Neuronal stem cell (in vitro differentiated cells): Measurements from ENCODE around the gene PPARGC1A.

Source experiments
- DNase-seq: peaks from one replicate; pipeline ENCODE4 v3.0.0-alpha.2; 2013; ENCODE audit warnings: low spot score
- H2AFZ ChIP-seq: one replicate; pipeline ENCODE4 v1.6.1; 2013; ENCODE audit warnings: mild to moderate bottlenecking, low read length, inconsistent platforms
- H2AK5ac ChIP-seq: 2 replicates; pipeline ENCODE4 v1.6.1; 2013; ENCODE audit warnings: low read depth, mild to moderate bottlenecking, inconsistent platforms, low read length, moderate library complexity, mixed read lengths
- H2BK120ac ChIP-seq: 2 replicates; pipeline ENCODE4 v1.6.1; 2013; ENCODE audit warnings: low read depth, mild to moderate bottlenecking, inconsistent platforms, low read length, moderate library complexity, mixed read lengths
- H2BK12ac ChIP-seq: one replicate; pipeline ENCODE4 v1.6.1; 2013; ENCODE audit warnings: low read length, inconsistent platforms
- H2BK15ac ChIP-seq: 2 replicates; pipeline ENCODE4 v1.6.1; 2013; ENCODE audit warnings: mild to moderate bottlenecking, low read length, inconsistent platforms, mixed read lengths
- H2BK5ac ChIP-seq: one replicate; pipeline ENCODE4 v1.6.1; 2013; ENCODE audit warnings: inconsistent platforms, mild to moderate bottlenecking, low read length, moderate library complexity
- H3K14ac ChIP-seq: one replicate; pipeline ENCODE4 v1.6.1; 2013; ENCODE audit warnings: low read length, inconsistent platforms
- H3K18ac ChIP-seq: 2 replicates; pipeline ENCODE4 v1.6.1; 2013; ENCODE audit warnings: low read length, inconsistent platforms
- H3K23ac ChIP-seq: 2 replicates; pipeline ENCODE4 v1.6.1; 2013; ENCODE audit warnings: low read depth, mild to moderate bottlenecking, mixed read lengths, low read length, inconsistent platforms; ENCODE audit not compliant: poor library complexity
- H3K27ac ChIP-seq: replicated peaks from 3 replicates; pipeline ENCODE4 v1.5.1; 2013; ENCODE audit warnings: low read length, inconsistent platforms
- H3K27me3 ChIP-seq, 3 experiments: 2 replicates each; pipeline ENCODE4 v1.6.1; 2013; ENCODE audit warnings: low read length in 3 of 3, mild to moderate bottlenecking in 2 of 3, inconsistent platforms in 1 of 3, low read depth in 1 of 3, mixed read lengths in 1 of 3, moderate library complexity in 1 of 3; ENCODE audit not compliant: control insufficient read depth in 3 of 3, insufficient read depth in 3 of 3
- H3K36me3 ChIP-seq, 2 donors: replicated peaks in 1 of 2; 2 replicates each; pipeline ENCODE4 v1.6.1; 2013; ENCODE audit warnings: low read length in 2 of 2; ENCODE audit not compliant: control insufficient read depth in 2 of 2, insufficient read depth in 2 of 2
- H3K4ac ChIP-seq: 2 replicates; pipeline ENCODE4 v1.6.1; 2013; ENCODE audit warnings: inconsistent platforms, mild to moderate bottlenecking, low read length, moderate library complexity
- H3K4me1 ChIP-seq, 2 donors: 1 replicate in 1 of 2; 2 replicates in 1 of 2; pipeline ENCODE4 v1.6.1; 2013; ENCODE audit warnings: low read length in 2 of 2, low read depth in 1 of 2; ENCODE audit not compliant: control insufficient read depth in 2 of 2, insufficient read depth in 1 of 2
- H3K4me2 ChIP-seq: one replicate; pipeline ENCODE4 v1.6.1; 2013; ENCODE audit warnings: mild to moderate bottlenecking, low read length, inconsistent platforms; ENCODE audit not compliant: insufficient read depth, poor library complexity, severe bottlenecking
- H3K4me3 ChIP-seq, 2 donors: 2 replicates each; pipeline ENCODE4 v1.5.1; 2013; ENCODE audit warnings: low read length in 2 of 2, mild to moderate bottlenecking in 2 of 2, inconsistent platforms in 1 of 2, moderate library complexity in 1 of 2
- H3K79me1 ChIP-seq: one replicate; pipeline ENCODE4 v1.6.1; 2013; ENCODE audit warnings: low read depth, mild to moderate bottlenecking, inconsistent platforms, low read length, moderate library complexity
- H3K9ac ChIP-seq: one replicate; pipeline ENCODE4 v1.6.1; 2013; ENCODE audit warnings: mild to moderate bottlenecking, low read depth, low read length, inconsistent platforms; ENCODE audit not compliant: poor library complexity
- H3K9me3 ChIP-seq, 2 donors: replicated peaks in 1 of 2; 2 replicates each; pipeline versions ENCODE3 to v1.6.1; 2013; ENCODE audit warnings: low read length in 2 of 2, mild to moderate bottlenecking in 2 of 2, inconsistent platforms in 1 of 2, low read depth in 1 of 2, mixed read lengths in 1 of 2, moderate library complexity in 1 of 2; ENCODE audit not compliant: control insufficient read depth in 2 of 2, insufficient read depth in 1 of 2
- H4K8ac ChIP-seq: one replicate; pipeline ENCODE4 v1.6.1; 2013; ENCODE audit warnings: low read depth, mild to moderate bottlenecking, inconsistent platforms, low read length, moderate library complexity
- H4K91ac ChIP-seq: one replicate; pipeline ENCODE4 v1.6.1; 2013; ENCODE audit warnings: low read length, low read depth, mild to moderate bottlenecking, inconsistent platforms; ENCODE audit not compliant: poor library complexity
- WGBS, 2 donors: extraction: QIAGEN DNeasy Blood & Tissue Kit; methylation state at CpG; one replicate each; pipeline ENCODE4 v1.1.7; 2013; ENCODE audit warnings: missing lambda C conversion rate in 2 of 2, mixed read lengths in 1 of 2; ENCODE audit not compliant: insufficient read length in 2 of 2, insufficient replicate concordance in 1 of 2; ENCODE audit errors: extremely low coverage in 2 of 2; 5-methylcytosine and 5-hydroxymethylcytosine counted together

Gene PPARGC1A

GRCh38 chr4:23811161-23811560 is 78.7 kb downstream of the PPARGC1A start:
- no peak overlapping the region for H3K18ac ChIP-seq
- WGBS, 2 donors = no CpG with 5 or more reads among the region's 2 CpGs

DNA sequence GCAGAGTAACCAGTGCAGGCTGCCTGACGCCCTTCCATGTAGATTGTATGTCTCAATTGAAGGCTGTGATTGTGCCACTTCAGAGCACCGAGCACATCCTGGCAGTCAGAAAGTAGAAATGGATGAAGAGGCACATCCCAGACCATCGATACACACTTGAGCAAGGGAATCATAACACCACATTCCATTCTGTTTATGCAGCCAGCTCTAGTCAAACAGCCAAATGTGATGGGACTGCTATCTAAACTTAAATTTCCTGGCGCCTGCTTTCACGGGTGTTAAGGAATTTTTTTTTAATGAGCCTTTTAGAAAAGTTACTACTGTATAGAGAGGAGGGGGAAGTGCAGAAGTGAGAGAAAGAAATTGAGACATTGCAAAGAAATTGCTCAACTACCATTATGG is 84.4 kb downstream of the PPARGC1A start:
- no peak for DNase-seq
- no peak overlapping the region for H3K27ac ChIP-seq
- peaks cover 0 to 2% of the 10 kb centered on the region in 2 donors for H3K36me3 ChIP-seq
- no peak overlapping the region for H2BK120ac ChIP-seq
- H2BK5ac ChIP-seq = no peak overlapping the region
- no peaks in the 10 kb centered on the region for H3K27me3 ChIP-seq
- no CpG with 5 or more reads among the region's 5 CpGs for WGBS, 2 donors
- no peak overlapping the region for H2BK12ac ChIP-seq
- peak overlapping the region; percentile 57 for H2AFZ ChIP-seq
- H2BK15ac ChIP-seq = no peak overlapping the region
- no peak overlapping the region for H4K91ac ChIP-seq
- H4K8ac ChIP-seq = no peak overlapping the region
- H3K14ac ChIP-seq = no peak overlapping the region
- H3K79me1 ChIP-seq = no peaks in the 10 kb centered on the region
- no peak overlapping the region for H3K4ac ChIP-seq
- no peak overlapping the region for H3K4me2 ChIP-seq
- no peaks in the 10 kb centered on the region for H3K4me1 ChIP-seq
- H3K23ac ChIP-seq = no peak overlapping the region
- no peak overlapping the region for H3K4me3 ChIP-seq
- no peak overlapping the region for H2AK5ac ChIP-seq
- H3K9ac ChIP-seq = no peak overlapping the region
- H3K18ac ChIP-seq = no peak overlapping the region
- H3K9me3 ChIP-seq = peaks cover 0 to 2% of the 10 kb centered on the region in 2 donors

More at GRCh38 chr4:23811161-23811560, 78.7 kb downstream of the PPARGC1A start:
- no peaks in the 10 kb centered on the region for H3K27me3 ChIP-seq
- no peak overlapping the region for H3K9ac ChIP-seq
- H3K4ac ChIP-seq = no peak overlapping the region
- H2BK12ac ChIP-seq = no peak overlapping the region
- H3K4me3 ChIP-seq = no peak overlapping the region
- no peak overlapping the region for H3K14ac ChIP-seq
- no peak overlapping the region for H2AFZ ChIP-seq
- H3K79me1 ChIP-seq = no peaks in the 10 kb centered on the region
- no peak overlapping the region for H3K27ac ChIP-seq
- H4K8ac ChIP-seq = no peak overlapping the region
- no peak overlapping the region for H3K23ac ChIP-seq
- H3K36me3 ChIP-seq = no peaks in the 10 kb centered on the region
- H3K4me1 ChIP-seq = peaks cover 0 to 13% of the 10 kb centered on the region in 2 donors
- peaks cover 0 to 2% of the 10 kb centered on the region in 2 donors for H3K9me3 ChIP-seq
- H2AK5ac ChIP-seq = no peak overlapping the region
- no peak overlapping the region for H2BK15ac ChIP-seq
- H2BK5ac ChIP-seq = no peak overlapping the region
- no peak overlapping the region for H3K4me2 ChIP-seq
- no peak overlapping the region for H2BK120ac ChIP-seq
- DNase-seq = no peak
- no peak overlapping the region for H4K91ac ChIP-seq

DNA sequence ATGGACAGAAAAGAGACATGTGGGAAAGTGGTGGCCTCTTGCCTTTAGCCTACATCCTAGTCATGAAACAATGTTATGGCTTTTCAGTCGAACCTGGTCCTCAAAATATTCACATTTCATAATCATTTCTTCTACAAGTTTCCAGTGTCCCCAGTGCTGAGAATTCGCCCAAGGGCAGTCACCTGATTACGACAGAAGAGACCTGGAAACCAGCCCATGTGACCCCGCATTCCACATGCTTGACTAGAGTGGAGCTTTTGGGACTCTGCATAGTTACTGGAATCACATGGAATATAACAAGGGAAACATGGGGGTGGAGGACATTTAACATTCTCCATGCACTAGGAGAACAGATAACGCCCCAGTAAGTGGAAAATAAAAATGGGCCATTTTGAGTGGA is 100.1 kb downstream of the PPARGC1A start:
- H3K4me3 ChIP-seq = no peak overlapping the region
- no peak overlapping the region for H2BK15ac ChIP-seq
- no peak overlapping the region for H2BK120ac ChIP-seq
- no peaks in the 10 kb centered on the region for H3K9me3 ChIP-seq
- DNase-seq = no peak
- no peak overlapping the region for H3K4me2 ChIP-seq
- no peak overlapping the region for H4K8ac ChIP-seq
- H3K79me1 ChIP-seq = no peaks in the 10 kb centered on the region
- WGBS, 2 donors = no CpG with 5 or more reads among the region's 5 CpGs
- no peak overlapping the region for H2BK5ac ChIP-seq
- H3K27me3 ChIP-seq = no peaks in the 10 kb centered on the region
- no peak overlapping the region for H3K4ac ChIP-seq
- no peak overlapping the region for H3K18ac ChIP-seq
- no peak overlapping the region for H4K91ac ChIP-seq
- no peak overlapping the region for H3K23ac ChIP-seq
- H2BK12ac ChIP-seq = no peak overlapping the region
- H2AK5ac ChIP-seq = no peak overlapping the region
- H3K14ac ChIP-seq = no peak overlapping the region
- no peak overlapping the region for H3K27ac ChIP-seq
- no peaks in the 10 kb centered on the region for H3K36me3 ChIP-seq
- no peak overlapping the region for H3K9ac ChIP-seq
- peak overlapping the region; percentile 55 for H2AFZ ChIP-seq
- H3K4me1 ChIP-seq = no peaks in the 10 kb centered on the region

DNA sequence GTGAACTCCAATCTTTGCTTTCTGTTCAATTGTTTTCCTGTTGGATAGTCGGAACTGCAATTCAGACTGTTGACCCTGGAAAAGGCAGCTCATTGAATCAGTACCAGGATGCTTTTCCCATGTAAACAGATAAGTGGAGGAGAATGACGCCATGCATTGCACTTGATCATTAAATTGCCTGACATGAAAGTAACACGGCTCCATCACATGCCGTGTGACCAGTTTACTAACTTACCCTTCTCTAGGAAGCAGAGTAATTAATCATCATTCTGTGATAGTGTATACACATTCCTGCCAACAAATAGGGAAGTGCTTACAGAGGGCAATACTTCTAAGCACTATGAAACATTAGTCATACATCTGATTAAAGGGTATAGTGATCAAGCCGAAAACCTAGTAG is 101.4 kb downstream of the PPARGC1A start:
- Histone ChIP-seq H2AK5ac (no peak overlapping the region), H3K27ac (no peak overlapping the region), H2BK5ac (no peak overlapping the region), H3K14ac (no peak overlapping the region), H3K9me3 (no peaks in the 10 kb centered on the region), H3K79me1 (no peaks in the 10 kb centered on the region), H3K4ac (no peak overlapping the region), H2AFZ (no peak overlapping the region), H3K4me1 (no peaks in the 10 kb centered on the region), H3K27me3 (no peaks in the 10 kb centered on the region), H3K23ac (no peak overlapping the region), H4K91ac (no peak overlapping the region), H3K9ac (no peak overlapping the region), H3K18ac (no peak overlapping the region), H3K36me3 (no peaks in the 10 kb centered on the region), H2BK120ac (no peak overlapping the region), H2BK15ac (no peak overlapping the region), H2BK12ac (no peak overlapping the region), H3K4me2 (no peak overlapping the region), H3K4me3 (no peak overlapping the region), H4K8ac (no peak overlapping the region)
- no CpG with 5 or more reads among the region's 5 CpGs for WGBS, 2 donors
- no peak for DNase-seq
